Left ventricle myocardium superior (tissue), 1 donor: Measurements from ENCODE around the gene IKZF1. TPM values are rescaled to one million over a fixed set of nuclear protein-coding genes. Genes with fewer than 3 reads are reported as not detected.

Source experiments
- ATAC-seq: fragments of 200-7000 bp; cut with Tn5 transposase; one replicate; pipeline ENCODE4 v1.9.1; 2020; ENCODE audit warnings: mild to moderate bottlenecking, moderate library complexity
- DNase-seq: peaks from one replicate; pipeline ENCODE4 v3.0.0-alpha.2; 2020
- intact Hi-C: fragments of 100-400 bp; cut with micrococcal nuclease; formaldehyde crosslinking; loops from one replicate; pipeline ENCODE4 v1.11.0; 2022
- long read RNA-seq: library from polyadenylated mRNA; unstranded; transcript quantifications from one replicate; pipeline ENCODE4 v2.0.0, GENCODE V29; 2021
- total RNA-seq: library from RNA; stranded (reverse); fragmentation: NEBNext Ultra II Directional; extraction: Animal tissue kit (Norgen Biotek cat#: 25700); gene quantifications from one replicate; pipeline ENCODE4 v1.2.1, GENCODE V29; 2021
- donor health status: DM: no; HTN: yes; CAD: no; lungs with severe emphysema.

The IKZF1 gene
- 3.7 TPM for total RNA-seq
- long read RNA-seq, full-length matches to known transcripts: 1 of 3 reads
- long read RNA-seq, partial matches to known transcripts: 1 of 3 reads
- long read RNA-seq, other reads (novel, unspliced or antisense): 1 of 3 reads

- intact Hi-C loops: no loop called here
- peak; percentile 78 for DNase-seq
- ATAC-seq: peak; percentile 82
Measured at GRCh38 chr7:50304129-50304910, at the start of gene IKZF1. TSS of gene IKZF1 (plus strand) at chr7:50304716. CDS start at chr7:50319062, 14,346 bp downstream.

GRCh38 chr7:50261593-50261992 lies 42.9 kb upstream of the IKZF1 start:
- DNase-seq: no peak

GRCh38 chr7:50262446-50262845 lies 42.1 kb upstream of the IKZF1 start:
- ATAC-seq (no peak), DNase-seq (no peak)
- intact Hi-C loops: no loop called here

More at GRCh38 chr7:50261593-50261992, 42.9 kb upstream of the IKZF1 start:
- intact Hi-C loops: no loop called here
- ATAC-seq: no peak

DNA sequence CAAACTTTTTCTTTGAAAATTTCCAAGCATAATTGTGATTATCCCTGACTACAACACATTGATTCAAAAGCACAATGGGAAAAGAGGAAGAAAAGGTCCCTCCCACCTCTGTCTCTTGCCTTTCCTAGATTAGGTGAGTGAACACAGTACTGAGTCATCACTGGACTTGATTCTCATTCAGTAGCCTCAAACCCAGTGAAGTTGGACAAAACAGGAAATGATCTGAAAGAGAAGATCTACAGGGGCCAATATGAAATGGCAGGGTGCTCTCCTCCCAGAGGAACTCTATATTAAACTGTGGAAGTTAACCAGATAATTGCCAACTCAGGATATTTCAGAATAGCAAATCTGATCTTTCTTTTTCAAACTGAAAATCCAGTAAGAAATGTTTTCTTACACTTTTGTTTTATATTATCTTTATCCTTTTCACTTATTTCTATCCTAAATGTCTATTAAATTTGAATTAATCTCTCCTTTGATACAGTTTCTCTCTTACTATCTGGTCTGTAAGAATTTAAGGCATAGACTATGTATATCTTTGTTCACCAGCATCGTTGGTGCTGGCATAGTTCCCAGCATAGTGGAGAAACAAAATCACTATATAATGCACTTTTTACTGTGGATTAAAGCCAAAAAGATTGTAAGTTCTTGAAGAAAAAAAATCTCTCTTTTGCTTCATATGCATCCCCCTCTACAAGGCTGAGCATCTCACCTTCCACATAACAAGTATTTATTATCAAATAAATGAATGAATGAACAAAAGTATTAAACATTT lies 41.4 kb upstream of the IKZF1 start:
- DNase-seq (no peak), ATAC-seq (no peak)
- intact Hi-C loops: no loop called here

GRCh38 chr7:50264908-50265307 lies 39.6 kb upstream of the IKZF1 start:
- DNase-seq: no peak
- ATAC-seq: no peak
- intact Hi-C loops: no loop called here

GRCh38 chr7:50265968-50266634 lies 38.4 kb upstream of the IKZF1 start:
- intact Hi-C loops: no loop called here
- ATAC-seq: no peak

DNA sequence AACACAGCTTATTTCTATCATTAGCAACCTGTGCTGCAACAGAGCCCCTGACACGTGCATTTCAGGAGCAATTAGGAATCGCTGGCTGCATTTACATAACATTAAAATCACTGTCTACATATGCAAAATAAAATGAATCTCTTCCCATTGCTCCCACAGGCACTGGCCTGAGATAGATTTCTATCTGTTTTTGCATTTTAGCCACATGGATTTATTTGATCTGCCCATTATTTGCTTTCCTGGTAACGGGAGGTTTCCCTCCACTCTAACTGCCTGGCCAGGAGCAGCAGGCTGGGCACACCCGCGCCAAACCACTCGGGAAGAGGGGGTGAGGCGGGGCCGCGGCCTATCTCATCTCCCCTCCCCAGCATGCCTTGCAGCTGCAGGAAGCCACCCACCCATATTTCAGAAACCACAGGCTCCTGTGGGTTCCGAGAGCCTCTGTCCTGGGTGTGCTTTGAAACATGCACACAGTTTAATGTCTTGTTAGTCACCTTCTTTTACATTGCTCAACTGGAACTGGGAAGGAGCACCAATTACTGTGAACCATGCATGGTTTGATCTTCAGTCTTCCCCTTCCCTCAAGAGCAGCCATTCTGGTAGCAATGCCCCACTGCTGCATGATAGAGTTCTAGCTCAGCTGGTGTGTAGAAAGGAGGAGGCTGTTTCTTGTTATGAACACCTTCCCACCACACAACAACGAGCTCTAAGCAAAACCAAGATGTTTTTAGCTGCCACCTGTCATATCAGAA lies 37.7 kb upstream of the IKZF1 start:
- DNase-seq (peak; percentile 35), ATAC-seq (peak; percentile 47)
- intact Hi-C loops: no loop called here

More at GRCh38 chr7:50265968-50266634, 38.4 kb upstream of the IKZF1 start:
- no peak for DNase-seq

DNA sequence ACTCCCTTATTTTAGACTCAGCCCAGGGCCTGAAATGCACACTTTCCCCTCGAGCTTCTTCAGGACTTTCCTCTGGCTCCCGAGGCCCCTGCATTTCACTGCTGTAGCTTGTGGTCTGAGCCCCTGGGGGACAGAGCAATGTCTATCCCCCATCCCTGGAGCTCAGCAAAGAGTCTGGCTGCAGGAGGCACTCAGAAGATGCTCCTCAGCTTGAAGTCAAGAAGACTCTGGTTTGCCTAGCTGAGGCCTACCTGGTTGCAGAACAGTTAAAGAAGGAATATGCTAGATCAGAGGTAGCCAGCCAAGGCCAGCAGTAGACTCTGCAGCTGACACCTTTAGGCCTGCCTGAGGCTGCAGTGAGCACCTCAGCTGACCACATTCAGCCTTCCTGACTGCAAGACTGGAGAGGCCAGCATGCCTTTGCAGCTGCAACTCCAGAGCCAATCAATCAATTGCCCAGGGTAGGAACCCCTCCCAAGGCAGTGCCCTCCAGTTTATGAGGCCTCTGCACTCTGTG lies 36.9 kb upstream of the IKZF1 start:
- ATAC-seq (no peak), DNase-seq (no peak)
- intact Hi-C loops: no loop called here

DNA sequence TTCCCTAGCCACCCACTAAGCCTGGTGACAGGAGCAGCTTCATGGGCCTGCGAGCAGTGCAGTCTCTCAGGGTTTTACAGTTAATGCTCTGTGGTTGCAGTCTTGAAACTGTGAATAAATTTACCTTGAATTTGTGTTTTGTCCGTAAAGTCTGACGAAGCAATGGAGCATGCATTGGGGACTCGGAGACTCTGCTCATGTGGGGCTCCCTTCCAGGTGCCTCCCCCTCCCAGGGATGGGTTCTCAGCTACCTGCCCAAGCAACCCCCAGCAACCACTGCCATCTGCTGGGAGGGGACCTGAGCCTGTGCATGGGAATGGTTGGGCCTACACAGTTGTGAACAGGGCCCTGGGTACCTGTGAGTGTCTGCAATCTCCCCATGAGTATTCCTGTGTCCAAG lies 36.3 kb upstream of the IKZF1 start:
- DNase-seq (no peak), ATAC-seq (no peak)
- intact Hi-C loops: no loop called here

GRCh38 chr7:50268990-50269389 lies 35.5 kb upstream of the IKZF1 start:
- intact Hi-C loops: no loop called here
- ATAC-seq (no peak), DNase-seq (no peak)

DNA sequence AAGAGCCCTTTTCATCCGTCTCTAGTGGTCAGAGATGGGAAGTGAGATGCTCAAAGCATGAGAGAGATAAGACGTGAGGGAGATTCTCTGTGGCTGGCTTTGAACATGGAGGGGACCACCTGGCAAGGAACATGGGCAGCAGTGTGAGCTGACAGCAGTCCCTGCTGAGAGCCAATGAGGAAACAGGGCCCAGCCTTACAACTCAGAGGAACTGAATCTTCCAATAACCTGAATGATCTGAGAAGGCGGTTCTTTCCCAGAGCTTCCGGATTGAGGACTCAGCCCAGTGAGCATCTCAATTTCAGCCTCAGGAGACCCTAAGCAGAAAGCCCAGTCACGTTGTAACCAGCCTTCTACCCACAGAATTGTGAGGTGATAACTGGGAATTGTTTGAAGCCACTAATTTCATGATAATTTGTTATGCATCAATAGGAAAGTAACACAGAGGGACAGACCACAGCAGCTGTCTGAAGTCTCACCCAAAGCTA lies 33.9 kb upstream of the IKZF1 start:
- intact Hi-C loops: no loop called here
- ATAC-seq: no peak
- DNase-seq: no peak

- intact Hi-C loops: no loop called here
Measured at GRCh38 chr7:50272808-50273207, 31.7 kb upstream of the IKZF1 start.

DNA sequence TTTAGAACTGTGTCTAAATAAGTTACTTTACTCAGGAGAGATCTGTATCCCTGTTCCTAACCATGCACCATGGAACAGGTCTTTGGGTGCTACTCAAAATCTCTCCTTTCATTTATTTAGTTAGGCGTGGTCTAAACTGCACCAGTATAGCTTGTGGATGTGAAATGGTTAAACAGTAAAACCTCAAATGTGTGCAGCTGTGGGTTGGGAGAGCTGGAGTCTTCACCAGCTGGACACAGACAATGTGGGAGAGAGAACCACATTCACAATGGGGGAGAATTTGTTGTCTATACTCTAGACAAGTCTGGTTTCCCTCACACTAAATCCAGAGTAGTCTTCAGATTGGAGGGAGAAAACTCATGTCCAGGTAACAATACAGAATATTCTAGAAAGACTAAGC lies 31.2 kb upstream of the IKZF1 start:
- DNase-seq: no peak
- intact Hi-C loops: no loop called here
- no peak for ATAC-seq

More at GRCh38 chr7:50272808-50273207, 31.7 kb upstream of the IKZF1 start:
- DNase-seq (no peak), ATAC-seq (no peak)

DNA sequence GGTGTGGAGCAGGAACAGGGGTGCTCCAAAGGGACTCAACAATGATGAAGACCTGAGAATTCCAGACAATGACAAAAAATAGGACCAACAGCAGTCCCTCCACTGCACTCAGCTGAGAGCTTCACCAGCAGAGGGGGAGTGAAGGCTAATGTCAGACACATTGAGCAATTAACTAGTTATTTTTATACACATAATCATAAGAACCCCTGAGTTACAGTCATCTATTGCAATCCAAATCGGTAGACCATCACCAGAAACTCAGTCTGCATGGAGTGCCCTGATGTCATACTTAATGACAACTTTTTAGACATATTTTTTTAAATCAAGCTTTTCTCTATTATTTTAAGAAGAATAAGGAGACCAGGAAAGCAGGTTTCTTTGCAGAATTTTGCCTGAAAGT lies 30.6 kb upstream of the IKZF1 start:
- DNase-seq (no peak), ATAC-seq (no peak)
- intact Hi-C loops: no loop called here

DNA sequence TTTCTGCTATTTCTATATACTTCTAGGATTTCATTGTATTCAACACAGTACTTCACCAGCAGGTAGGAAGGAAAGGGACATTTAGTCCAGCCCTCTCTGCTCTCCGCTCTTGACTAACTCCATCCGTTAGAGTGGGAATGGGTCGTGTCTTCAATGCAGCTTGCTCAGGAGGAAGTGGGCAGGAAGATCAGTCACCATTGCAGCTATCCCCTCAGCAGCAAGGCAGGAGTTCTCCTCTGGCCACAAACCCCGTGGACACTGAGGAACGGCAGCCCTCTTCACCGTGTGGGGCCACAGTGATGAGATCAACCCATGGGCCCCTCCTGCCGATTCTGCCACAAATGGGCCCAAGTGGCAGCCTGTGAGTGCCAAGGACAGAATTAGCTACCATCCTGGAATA lies 30.2 kb upstream of the IKZF1 start:
- ATAC-seq: no peak
- intact Hi-C loops: no loop called here
- no peak for DNase-seq

GRCh38 chr7:50275430-50275829 lies 29.1 kb upstream of the IKZF1 start:
- no peak for DNase-seq
- ATAC-seq: no peak
- intact Hi-C loops: no loop called here

DNA sequence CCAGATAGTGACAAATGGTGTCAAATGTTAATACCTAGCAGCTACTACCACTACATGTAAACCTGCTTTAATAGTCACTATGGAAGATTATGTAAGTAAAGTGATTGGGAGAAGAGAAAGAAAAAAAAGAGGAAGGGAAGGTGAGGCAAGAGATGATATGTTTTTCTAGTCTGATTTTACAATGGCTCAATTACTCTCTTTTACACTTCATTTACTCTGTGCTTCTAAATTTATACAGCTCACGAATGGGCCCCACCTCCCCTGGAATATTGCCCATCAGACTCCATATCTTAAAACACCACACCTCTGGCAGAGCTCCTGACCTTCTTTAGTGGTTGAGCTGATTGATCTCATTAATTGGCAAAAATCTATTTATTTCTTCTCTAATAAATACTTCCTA lies 28.0 kb upstream of the IKZF1 start:
- DNase-seq: no peak
- intact Hi-C loops: no loop called here
- ATAC-seq: no peak

DNA sequence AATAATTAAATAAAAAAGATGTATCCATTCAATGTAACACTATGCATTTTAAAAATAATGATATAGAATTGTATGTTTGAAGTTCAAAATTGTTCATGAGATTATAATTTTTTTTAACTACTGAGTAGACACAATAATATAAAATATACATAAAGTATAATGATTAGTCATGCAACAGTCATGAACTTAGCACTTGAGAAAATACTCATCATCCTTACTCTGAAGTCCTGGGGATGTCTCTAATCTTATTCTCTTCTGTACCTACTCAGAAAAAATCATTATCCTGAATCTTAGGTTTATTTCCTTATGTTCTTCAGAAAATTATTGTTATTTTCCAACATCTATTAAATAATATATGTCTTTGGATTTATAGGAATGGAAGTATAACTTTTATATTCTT lies 26.4 kb upstream of the IKZF1 start:
- intact Hi-C loops: no loop called here
- no peak for DNase-seq

More for the DNA sequence above, 26.4 kb upstream of the IKZF1 start:
- no peak for ATAC-seq
